HG03521 (cell line): Measurements from ENCODE around the gene TMEM250.

Experiments used
- ATAC-seq: cut with Tn5 transposase; IDR thresholded peaks from one replicate; pipeline ENCODE4 v1.9.1; 2021; ENCODE audit warnings: mild to moderate bottlenecking, moderate library complexity; ENCODE audit not compliant: unreplicated experiment

The TMEM250 gene

DNA sequence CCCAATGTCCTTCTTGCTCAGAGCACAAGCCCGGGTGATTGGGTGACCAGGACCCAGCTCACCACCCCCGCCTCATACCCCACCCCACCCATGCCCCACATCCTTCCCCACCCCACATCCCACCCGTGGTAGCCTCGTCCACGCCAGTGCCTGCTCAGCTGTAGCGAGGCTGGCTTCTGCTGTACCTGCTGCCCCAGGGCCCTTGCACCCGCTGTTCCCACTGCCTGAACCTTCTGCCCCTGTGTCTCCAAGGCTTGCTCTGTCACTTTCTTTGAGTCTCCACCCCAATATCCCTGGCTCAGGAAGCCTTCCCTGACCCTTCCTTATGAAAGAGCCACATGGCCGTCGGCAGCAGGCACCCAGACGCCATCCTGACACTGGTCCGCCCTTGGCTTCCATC is 20.5 kb downstream of the TMEM250 start:
- no peak for ATAC-seq

- no peak for ATAC-seq
Observed at GRCh38 chr9:136096505-136097001, 22.1 kb downstream of the TMEM250 start.

DNA sequence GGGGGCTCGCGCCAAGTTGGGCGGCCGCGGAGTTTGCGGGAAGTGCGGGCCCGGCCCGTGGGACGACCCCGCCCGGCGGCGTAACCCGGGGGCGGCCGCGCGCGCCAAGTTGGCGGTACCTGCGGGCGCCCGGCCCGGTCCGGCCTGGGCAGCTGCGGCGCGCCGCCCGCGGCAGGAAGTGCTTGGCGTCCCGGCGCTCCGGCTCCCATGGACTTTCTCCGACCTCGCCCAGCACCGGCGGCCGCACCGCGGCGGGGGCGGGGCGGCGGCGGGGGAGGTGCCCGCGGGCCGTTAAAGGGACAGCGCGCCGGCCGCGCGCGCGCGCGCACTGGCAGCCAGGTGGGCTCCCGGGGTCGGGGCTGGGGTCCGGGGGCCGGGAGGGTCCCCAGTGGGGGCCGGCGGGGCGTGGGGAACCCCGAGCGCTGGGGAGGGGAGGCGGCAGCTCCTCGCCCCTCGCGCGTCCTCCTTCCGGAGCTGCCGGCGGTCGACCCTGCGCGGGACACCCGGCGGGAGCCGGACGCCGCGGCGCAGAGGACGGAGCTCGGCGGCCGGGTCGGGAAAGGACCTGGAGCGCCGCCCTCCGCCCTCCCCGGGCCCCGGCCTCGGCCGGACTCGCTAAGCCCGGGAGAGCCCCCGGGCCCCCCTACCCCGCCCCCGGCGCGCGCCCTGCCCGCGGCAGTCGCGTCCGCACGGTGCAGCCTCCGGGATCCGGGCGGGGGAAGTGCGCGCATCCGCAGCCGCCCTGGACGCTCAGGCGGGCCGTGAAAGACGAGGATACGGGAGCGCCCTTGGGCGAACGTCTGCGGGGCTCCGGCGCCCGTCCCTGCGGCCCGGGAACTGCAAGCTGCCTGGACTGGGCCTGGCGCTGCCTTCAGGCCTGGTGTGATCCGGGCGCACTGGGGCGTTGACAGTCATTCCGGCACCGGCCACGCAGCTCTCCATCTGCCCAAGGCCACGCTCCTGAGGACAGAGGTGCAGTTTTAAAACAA is 23.3 kb downstream of the TMEM250 start, which contains the start of gene NACC2:
TSS of gene NACC2 (minus strand) at position 220 of the 989 bp plus-strand sequence. CDS start 44,768 bp downstream, outside the sequence.
- no peak for ATAC-seq

DNA sequence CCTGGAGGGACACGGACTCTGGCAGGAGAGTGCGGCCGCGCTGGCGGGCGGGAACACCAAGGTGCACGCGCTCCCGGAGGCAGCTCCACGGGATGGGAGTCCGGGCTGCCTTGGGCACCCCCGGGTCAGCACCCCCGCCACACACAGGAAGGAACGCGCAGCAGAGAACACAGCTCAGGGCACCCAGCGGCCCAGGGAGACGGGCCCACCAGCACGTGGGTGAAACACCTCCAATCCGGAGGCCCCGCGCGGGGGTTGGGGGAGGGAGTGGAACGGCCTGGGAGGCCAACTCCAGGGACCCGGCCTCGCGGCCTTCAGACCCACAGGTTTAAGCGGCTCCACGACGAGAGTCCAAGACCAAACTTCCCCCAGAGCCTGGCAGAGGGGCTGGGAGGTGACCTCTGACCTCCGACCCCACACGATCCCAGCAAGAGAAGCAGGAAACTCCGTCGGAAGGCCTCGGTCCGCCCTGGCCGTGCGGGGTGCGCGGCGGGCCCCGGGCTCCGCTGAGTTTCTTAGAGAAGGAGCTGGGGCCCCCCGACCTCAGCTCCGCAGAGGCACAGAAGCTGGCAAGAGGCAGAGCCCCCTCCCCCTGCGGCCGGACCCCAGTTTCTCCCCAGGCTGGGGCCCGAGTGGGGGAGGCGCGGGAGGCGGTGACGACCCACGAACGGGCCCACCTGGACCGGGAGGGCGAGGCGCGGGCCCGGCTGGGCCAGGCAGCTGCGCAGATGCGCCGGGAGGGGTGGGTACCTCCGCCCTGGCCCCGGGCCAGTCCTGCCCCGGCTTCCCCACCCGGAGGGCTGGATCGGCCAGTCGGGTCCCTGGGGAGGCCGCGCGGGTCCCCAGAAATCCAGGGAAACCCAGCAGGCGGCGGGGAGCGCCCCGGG is 24.4 kb downstream of the TMEM250 start:
- ATAC-seq, result no peak

DNA sequence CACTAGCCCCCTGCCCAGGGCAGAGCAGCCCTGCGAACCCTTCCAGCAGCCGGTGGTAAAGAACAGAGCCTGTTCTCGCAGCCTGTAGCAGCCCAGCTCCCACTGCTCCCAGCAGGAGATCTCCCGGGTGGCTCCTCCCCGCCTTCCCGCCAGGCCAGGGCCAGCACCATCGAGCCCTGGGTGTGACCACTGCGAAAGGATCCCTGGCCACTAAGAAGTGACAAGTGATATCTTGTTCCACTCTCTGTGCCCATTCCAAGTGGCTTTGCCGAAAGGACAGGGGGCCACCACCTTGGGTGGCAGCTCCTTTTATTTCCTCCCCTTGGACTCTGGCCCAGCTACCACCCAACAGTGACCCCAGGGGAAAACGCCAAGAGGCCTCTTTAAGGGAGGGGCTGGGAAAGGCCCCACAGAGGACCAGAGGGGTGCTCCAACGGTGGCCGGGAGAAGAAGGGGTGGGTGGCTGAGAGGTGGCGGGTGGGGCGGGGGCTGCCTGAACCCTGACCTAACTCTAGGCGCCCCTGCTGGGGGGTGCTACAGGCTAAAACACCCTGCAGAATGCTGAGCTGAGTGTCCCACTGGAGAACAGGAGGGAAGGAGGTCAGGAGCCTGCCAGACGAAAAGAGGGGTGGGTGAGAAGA is 25.2 kb downstream of the TMEM250 start:
- no peak for ATAC-seq

DNA sequence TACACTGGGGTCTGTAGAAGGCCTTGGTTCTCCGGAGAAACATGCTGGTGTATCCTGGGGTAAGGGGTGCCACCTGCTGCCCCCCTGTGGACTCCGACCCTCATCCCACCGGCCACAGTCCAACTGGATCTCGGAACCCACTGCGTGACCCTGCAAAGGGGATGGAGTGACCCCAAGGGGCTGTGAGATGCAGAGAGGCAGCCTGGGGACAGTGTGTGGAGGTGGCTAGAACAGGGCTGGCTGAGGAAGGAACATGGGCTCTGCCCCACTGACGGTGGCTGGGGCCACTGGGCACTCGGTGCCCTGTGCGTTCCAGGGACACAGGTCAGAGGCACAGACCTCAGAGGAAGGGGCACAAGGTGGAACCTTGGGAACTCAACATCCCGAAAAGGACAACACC is 25.9 kb downstream of the TMEM250 start:
- no peak for ATAC-seq

- no peak for ATAC-seq
Observed at GRCh38 chr9:136092353-136092650, 26.4 kb downstream of the TMEM250 start.

DNA sequence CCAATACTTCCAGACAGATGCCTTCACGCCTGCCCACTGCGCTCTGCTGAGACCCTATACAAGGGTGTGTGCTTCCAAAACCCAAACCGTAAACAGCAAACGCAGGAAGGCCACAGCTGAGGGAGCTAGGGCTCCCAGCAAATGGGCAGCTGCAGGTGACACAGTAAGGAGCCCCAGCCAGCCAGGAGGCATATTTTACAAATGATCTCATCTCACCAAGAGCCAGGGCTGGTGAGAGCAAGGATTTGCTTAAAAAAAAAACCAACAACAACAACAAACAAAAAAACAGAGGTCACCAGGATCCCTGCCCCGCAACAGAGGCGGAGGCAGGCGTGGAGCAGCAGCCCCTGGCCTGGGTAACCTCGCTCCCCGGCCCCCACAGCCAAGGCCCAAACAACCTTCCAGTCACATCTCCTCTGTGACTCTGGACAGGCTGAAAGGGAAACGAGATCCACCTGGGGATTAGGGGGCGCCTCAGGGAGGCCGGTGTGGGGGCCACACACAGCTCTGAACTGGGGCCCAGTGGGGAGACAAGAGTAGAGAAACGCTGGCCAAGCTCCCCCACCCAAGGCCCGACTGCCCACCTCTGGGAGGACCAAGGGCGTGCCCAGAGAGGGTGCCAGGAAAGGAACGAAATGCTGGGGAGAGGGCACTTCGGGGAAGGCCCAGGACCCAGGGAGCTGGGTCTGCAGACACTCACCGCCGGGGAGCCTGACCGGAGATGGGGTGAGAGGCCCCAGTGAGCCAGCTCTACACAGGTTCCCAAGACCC is 26.9 kb downstream of the TMEM250 start:
- ATAC-seq, result no peak

- ATAC-seq, result no peak
Observed at GRCh38 chr9:136090768-136091581, 27.7 kb downstream of the TMEM250 start.

GRCh38 chr9:136090056-136090735 is 28.5 kb downstream of the TMEM250 start:
- no peak for ATAC-seq

DNA sequence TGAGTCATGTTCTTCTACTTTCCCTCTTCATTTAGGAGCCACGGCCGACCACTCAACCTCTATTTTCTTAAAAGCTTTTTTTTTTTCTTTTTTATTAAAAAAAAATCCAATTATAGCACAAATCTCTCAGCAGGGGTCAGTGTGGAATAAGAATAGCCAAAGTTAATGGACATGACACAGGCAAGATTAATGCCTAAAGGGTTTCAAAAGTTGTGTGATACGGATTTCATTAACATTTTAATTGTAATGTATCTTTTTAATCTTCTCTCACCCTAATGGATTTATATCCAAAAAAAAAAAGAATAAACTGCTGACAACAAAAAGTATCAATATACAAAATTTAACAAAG is 29.0 kb downstream of the TMEM250 start:
- ATAC-seq, result no peak

DNA sequence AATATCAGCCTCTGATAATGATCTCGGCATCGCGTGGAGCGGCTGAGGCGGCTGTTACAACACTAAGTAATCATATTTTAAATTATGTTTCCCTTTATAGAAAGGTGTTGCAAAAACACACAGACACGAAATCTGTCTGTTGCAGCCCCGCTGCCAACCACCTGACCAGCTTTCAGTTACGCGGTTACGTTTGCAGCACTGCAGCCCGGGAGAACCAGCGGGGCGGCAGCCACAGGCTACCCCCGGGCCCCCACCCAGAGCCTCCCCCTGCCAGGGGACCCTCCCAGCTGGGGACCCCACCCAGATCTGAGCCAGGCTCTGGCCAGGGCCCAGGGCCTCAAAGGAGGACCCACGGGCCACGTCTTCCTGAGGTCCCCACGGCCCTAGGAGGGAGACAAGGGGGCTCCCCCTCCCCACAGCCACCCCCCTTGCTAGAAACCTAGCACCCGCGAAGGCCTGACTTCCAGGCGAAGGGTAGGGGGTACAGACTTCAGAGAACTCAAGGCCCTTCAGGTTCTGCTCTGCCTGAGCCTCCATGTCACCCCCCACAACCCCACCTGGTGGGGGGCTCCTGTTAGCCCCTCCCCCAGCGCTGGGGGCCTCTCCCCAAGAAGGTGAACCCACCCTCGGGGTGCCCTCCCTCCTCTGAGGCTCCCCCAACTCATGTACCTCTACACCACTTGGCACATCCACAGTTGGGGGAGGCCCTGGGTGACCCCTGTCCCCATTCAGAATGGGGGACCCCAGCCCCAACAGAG is 29.6 kb downstream of the TMEM250 start:
- ATAC-seq, result no peak

DNA sequence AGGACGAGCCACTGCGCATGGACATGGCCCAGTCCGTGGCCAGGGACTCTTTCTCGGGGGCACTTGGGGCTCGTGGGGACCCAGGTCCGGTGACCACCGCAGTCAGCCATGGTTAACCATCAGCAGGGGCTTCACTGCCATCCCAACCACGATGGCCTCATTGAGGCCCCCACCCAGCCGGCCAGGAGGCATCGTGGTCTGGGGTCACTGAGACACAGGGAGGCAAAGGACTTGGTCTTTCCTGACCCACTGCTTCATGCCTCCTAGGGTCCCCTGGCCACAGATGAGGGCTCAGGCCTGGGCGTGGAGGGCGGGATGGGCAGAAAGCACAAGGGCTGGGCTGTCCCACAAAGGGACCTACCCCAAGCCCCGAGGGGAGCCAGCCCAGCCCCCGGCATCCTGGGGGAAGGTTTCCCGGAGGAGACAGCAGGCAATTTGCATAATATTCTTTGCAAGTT is 30.2 kb downstream of the TMEM250 start:
- ATAC-seq, result no peak

- ATAC-seq, result no peak
Observed at GRCh38 chr9:136087741-136088480, 30.8 kb downstream of the TMEM250 start.

- no peak for ATAC-seq
Observed at GRCh38 chr9:136086951-136087740, 31.5 kb downstream of the TMEM250 start.

DNA sequence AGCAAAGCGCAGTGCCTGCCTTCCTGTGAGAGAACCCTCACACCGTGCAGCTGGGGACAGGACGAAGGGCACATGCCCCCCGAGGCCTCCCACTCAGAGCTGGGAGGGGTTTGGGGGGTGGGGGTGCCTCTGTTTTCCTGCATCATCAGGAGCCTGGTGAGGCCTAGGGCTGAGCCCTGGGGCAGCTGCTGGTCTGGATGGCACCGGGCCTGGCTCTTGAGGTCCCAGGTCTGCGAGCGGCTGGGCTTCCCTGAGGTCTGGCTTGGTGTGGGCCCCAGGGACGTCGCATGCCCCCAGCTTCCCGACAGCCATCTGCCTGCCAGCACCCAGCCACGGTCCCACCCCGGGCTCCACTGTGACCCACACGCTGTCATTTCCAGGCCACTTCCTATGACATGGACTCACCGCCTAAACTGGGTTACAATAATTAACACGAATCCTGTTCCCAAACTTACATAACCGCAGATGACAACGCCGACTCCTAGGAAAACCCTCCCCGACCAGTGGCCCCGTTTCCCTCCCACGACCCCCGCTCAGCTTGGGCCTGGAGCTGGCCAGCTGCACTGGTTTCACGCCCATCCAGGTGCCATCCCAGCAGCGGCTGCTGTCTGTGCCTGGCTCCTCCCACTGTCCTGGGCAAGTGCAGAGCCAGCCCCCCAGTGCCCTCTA is 32.3 kb downstream of the TMEM250 start:
- ATAC-seq, result no peak
